Kidney glomerular epithelial cell (primary cell): ENCODE data around the gene PLEKHG2.
"Not testable (repeated sequence)": the region's sequence is repeated elsewhere in the genome, so short reads cannot be mapped to it uniquely, and the experiment has no call there.

Source experiments
- DNase-seq: peaks from one replicate; lab custom pipeline; 2025; lab: John Stamatoyannopoulos, UW

Gene PLEKHG2

GRCh38 chr19:39448271-39448670 lies 35.8 kb downstream of the PLEKHG2 start:
- no peak for DNase-seq

- DNase-seq, result no peak
Measured at GRCh38 chr19:39449116-39449797, 36.8 kb downstream of the PLEKHG2 start.

DNA sequence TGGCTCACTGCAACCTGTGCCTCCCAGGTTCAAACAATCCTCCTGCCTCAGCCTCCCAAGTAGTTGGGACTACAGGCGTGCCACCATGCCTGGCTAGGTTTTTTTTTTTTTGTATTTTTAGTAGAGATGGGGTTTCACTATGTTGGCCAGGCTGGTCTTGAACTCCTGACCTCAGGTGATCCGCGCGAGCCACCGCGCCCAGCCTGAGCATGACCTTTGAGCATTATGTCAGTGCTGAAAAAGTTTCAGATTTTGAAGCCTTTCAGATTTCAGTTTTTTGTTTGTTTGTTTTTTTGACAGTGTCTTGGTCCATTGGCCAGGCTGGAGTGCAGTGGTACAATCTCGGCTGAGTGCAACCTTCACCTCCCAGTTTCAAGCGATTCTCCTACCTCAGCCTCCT lies 38.8 kb downstream of the PLEKHG2 start:
- not testable (repeated sequence) for DNase-seq

- no peak for DNase-seq
Measured at GRCh38 chr19:39463403-39463802, 50.9 kb downstream of the PLEKHG2 start.

DNA sequence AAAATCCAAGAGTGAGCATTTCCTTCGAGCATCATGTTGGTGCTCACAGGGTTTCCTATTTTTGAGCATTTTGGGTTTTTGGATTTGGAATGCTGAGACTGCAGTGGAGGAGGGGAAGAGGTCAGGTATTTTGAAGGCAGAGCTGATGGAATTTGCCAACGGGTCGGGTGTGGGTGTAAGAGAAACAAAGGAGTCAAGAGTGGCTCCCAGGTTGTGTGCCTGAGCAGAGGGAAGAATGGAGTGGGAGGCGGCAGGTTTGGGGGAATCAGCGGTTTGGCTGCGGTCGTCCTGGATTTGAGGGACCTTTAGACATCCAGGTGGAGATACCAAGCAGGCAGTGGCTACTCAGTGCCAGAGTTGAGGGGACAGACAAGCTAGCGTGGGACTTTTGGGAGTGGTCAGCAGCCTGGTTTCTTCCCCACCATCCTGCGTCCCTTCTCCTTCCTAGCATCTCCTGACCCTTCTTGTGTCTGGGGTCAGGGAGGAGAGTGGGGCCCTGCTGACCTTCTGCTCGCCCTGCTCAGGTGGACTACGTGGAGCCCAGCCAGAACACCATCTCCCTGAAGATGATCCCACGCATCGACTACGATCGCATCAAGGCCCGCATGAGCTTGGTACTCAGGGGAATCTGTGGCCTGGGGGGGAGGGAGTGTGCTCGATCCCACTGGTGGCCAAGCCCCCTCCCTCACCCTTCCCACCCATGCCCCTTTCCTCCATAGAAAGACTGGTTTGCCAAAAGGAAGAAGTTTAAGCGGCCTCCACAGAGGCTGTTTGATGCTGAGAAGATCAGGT lies 53.7 kb downstream of the PLEKHG2 start:
- no peak for DNase-seq

DNA sequence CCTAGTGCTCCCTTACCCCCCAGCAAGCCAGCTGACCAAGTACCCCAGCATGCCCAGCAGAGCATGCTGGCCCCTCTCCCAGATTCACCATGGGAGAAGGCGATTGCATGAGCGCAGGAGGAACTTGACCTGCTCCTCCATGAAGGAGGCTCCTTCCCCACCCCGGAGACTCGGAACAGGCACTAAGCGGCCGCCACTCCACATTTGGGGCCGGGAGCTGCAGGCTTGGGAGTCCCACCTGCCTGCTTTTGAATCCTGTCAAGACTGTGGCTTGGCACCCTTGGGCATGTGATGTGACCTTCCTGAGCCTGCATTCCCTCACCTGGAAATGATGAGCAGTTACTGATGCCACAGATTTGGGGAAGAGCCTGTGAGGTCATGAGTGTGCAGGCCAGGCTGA lies 55.5 kb downstream of the PLEKHG2 start:
- DNase-seq, result no peak

- no peak for DNase-seq
Measured at GRCh38 chr19:39469036-39469435, 56.6 kb downstream of the PLEKHG2 start.

DNA sequence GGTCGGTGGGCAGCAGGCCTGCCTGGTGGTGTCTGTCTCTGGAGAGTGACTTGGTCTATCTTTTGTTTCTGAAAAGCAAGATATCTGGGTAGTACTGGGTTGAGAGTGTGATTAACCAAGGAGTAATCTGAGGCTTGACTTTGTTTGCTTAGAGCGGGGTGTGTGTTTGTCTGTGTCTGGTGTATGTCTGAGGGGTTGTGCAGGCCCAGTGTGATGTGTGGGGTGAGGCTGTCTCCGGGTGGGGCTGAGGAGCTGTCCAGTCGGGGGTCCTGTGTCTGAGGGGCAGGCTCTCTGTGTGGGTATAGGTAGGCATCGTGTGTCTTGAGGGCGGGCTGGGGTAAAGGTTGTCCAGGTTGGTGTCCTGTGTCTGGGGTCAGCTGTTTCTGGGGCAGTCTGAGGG lies 57.1 kb downstream of the PLEKHG2 start:
- no peak for DNase-seq

DNA sequence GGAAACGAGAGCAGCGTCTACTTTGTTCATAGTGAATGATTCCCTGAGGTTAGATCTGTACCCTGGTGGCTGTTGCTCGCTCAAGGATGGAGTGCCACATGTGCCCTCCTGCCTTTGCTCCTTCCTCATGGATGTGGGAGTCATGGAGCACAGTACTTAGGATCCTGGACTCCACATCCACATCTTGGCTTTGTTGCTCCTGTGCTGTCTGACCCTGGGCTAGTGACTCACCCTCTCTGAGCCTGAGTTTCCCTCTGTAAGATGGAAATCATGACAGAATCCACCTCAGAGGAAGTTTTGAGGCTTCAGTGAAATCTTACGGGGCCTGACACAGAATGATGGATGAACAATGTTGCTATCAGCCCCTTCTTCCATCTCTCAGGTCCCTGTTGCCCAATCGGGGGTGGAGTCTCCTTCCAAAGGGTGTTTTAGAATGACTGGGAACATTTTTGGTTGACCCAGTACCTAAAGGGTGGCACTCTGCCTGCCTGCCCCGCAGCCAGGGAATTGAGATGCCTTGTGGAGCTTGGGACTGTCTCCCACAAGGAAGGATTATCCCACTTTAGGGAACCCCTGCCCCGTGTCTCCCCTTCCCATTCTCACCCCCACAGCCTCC lies 58.4 kb downstream of the PLEKHG2 start:
- DNase-seq, result no peak

GRCh38 chr19:39471756-39472536 lies 59.5 kb downstream of the PLEKHG2 start:
- DNase-seq, result no peak

- no peak for DNase-seq
Measured at GRCh38 chr19:39472746-39473442, 60.4 kb downstream of the PLEKHG2 start.

GRCh38 chr19:39473443-39473960 lies 61.0 kb downstream of the PLEKHG2 start:
- DNase-seq, result no peak

- no peak for DNase-seq
Measured at GRCh38 chr19:39474139-39474620, 61.7 kb downstream of the PLEKHG2 start.

DNA sequence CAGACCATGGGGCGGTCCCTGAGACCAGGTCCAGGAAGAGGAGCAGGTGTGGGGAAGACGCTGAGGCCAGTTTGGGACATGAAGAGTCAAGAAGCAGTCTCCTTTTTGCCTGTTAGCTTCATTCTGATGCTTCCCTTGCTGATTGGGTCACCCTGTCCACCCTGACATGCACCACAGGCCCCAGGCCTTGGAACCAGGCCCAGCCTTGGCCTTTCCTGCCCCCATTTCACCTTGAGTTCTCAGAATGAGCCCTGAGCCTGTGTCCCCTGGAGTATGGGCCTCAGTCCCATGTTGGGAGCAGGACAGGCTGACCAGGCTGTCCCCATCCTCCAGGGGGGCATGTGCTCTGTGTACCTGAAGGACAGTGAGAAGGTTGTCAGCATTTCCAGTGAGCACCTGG lies 63.3 kb downstream of the PLEKHG2 start:
- DNase-seq, result no peak
